A549 (cell line): ENCODE data around the gene SPDYE16.
"Not testable (repeated sequence)": the region's sequence is repeated elsewhere in the genome, so short reads cannot be mapped to it uniquely, and the experiment has no call there.

ENCODE experiments used
- EP300 ChIP-seq, 2 experiments: fragments of >200 bp; sonication (Bioruptor Twin); formaldehyde crosslinking; IDR thresholded peaks; 2 replicates in 1 of 2; 3 replicates in 1 of 2; pipeline ENCODE4 v1.6.1; 2016 to 2017
- HOXA7 ChIP-seq: fragments of 250-450 bp; sonication (Bioruptor Pico); IDR thresholded peaks from 2 replicates; pipeline ENCODE4 v1.5.0; 2020; ENCODE audit warnings: mild to moderate bottlenecking, moderate library complexity
- MAFK ChIP-seq: fragments of 450-650 bp; IDR thresholded peaks from 2 replicates; pipeline ENCODE4 v1.6.1; 2014; ENCODE audit not compliant: partially characterized antibody
- PHF8 ChIP-seq: fragments of 200-600 bp; sonication (generic); IDR thresholded peaks from 2 replicates; pipeline ENCODE4 v1.6.1; 2016; ENCODE audit warnings: low read depth, mild to moderate bottlenecking, antibody characterized with exemption, moderate library complexity, borderline replicate concordance
- POLR2A ChIP-seq: IDR thresholded peaks from 2 replicates; pipeline ENCODE4 v1.6.1; 2012; ENCODE audit warnings: mild to moderate bottlenecking, low read length
- REST ChIP-seq: fragments of 200-600 bp; sonication (generic); IDR thresholded peaks from 2 replicates; pipeline ENCODE4 v1.6.1; 2016; ENCODE audit warnings: antibody characterized with exemption, mild to moderate bottlenecking, moderate library complexity
- USF2 ChIP-seq: fragments of 450-650 bp; IDR thresholded peaks from 2 replicates; pipeline ENCODE4 v1.6.1; 2014; ENCODE audit warnings: antibody characterized with exemption
- ZFP36 ChIP-seq: fragments of 450-650 bp; IDR thresholded peaks from 2 replicates; pipeline ENCODE4 v1.6.1; 2014; ENCODE audit warnings: borderline replicate concordance; ENCODE audit not compliant: partially characterized antibody
- TF ChIP-seq, protein P1 (sequence below): fragments of >200 bp; sonication (Bioruptor Twin); formaldehyde crosslinking; IDR thresholded peaks from 3 replicates; pipeline ENCODE4 v1.5.1; 2016

DNA sequence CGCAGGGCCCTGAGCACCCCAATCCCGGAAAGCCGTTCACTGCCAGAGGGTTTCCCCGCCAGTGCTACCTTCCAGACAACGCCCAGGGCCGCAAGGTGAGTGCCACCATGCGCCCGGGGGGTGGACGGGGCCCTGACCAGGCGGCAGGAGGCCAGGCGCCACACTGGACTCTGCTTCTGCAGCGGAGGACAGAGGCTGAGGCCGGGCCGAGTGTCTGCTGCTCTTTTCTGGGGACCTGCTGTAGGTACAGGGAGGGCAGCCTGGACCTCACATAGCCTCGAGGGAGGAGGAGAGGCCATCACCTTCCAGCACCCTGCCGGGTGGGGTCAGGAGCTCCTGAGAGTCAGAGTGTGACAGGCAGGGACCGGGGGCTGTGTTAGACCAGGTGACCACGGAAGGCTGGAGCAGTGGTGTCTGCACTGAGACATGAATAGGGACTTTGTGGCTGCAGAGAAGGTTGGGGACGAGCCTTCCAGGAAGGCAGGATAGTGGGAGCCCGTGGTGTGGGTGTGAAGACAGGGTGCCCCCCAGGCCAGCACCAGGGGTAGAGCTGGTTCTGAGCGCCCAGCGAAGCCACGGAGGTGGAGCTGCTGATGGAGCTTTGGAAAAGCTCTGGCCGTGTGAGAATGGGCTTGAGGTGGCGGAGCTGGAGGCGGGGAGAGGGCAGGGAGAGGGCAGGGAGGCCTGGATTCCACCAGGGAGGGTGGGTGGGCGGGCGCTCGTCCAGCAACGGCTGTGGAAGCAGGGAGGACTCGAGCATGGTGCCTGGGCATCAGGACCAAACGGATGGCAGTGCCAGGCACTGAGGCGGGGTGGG lies 38.5 kb downstream of the SPDYE16 start:
- not testable (repeated sequence) for TF ChIP-seq MAFK; POLR2A; USF2; HOXA7 (CRISPR knock-in tag); ZFP36; PHF8; EP300 (IDR thresholded peaks at IDR 0.05); REST
- TF ChIP-seq, protein P1, sequence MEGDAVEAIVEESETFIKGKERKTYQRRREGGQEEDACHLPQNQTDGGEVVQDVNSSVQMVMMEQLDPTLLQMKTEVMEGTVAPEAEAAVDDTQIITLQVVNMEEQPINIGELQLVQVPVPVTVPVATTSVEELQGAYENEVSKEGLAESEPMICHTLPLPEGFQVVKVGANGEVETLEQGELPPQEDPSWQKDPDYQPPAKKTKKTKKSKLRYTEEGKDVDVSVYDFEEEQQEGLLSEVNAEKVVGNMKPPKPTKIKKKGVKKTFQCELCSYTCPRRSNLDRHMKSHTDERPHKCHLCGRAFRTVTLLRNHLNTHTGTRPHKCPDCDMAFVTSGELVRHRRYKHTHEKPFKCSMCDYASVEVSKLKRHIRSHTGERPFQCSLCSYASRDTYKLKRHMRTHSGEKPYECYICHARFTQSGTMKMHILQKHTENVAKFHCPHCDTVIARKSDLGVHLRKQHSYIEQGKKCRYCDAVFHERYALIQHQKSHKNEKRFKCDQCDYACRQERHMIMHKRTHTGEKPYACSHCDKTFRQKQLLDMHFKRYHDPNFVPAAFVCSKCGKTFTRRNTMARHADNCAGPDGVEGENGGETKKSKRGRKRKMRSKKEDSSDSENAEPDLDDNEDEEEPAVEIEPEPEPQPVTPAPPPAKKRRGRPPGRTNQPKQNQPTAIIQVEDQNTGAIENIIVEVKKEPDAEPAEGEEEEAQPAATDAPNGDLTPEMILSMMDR: not testable (repeated sequence)
